SK-N-MC (cell line): ENCODE results near the gene SEBOX.
A peak's percentile ranks its signal among the peaks of the same experiment; 100 is the strongest.

Experiments
- DNase-seq: peaks from one replicate; pipeline ENCODE4 v3.0.0-alpha.2; 2011; ENCODE audit warnings: low read depth, low spot score
- H3K27ac ChIP-seq: fragments of 200-600 bp; sonication (generic); 2 replicates; pipeline ENCODE4 v1.5.1; 2016; ENCODE audit warnings: mixed run types
- H3K36me3 ChIP-seq: fragments of 200-600 bp; sonication (generic); 2 replicates; pipeline ENCODE4 v1.6.1; 2017; ENCODE audit warnings: antibody characterized with exemption, low read length, mixed read lengths; ENCODE audit not compliant: insufficient read depth
- H3K4me3 ChIP-seq: fragments of 200-600 bp; sonication (generic); 2 replicates; pipeline ENCODE4 v1.5.1; 2016
- H3K9ac ChIP-seq: fragments of 200-600 bp; sonication (generic); 2 replicates; pipeline ENCODE4 v1.8.0; 2017; ENCODE audit warnings: mixed run types, mixed read lengths; ENCODE audit not compliant: insufficient read length
- H3K9me3 ChIP-seq: fragments of 200-600 bp; sonication (generic); 2 replicates; pipeline ENCODE4 v1.6.1; 2017; ENCODE audit warnings: low read depth, mild to moderate bottlenecking, antibody characterized with exemption, low read length, moderate library complexity, mixed read lengths
- EZH2 ChIP-seq: fragments of 200-600 bp; sonication (generic); IDR thresholded peaks from one replicate; pipeline ENCODE4 v1.6.1; 2017; ENCODE audit warnings: antibody characterized with exemption
- FOXP2 ChIP-seq: optimal IDR thresholded peaks from 2 replicates; pipeline ENCODE3; 2011; ENCODE audit warnings: mild to moderate bottlenecking, moderate library complexity; ENCODE audit not compliant: insufficient read depth; ENCODE audit errors: extremely low read length, control extremely low read depth
- POLR2AphosphoS5 ChIP-seq: IDR thresholded peaks from 2 replicates; pipeline ENCODE4 v1.6.1; 2012; ENCODE audit warnings: mild to moderate bottlenecking, low read depth, low read length, borderline replicate concordance

Gene SEBOX

DNA sequence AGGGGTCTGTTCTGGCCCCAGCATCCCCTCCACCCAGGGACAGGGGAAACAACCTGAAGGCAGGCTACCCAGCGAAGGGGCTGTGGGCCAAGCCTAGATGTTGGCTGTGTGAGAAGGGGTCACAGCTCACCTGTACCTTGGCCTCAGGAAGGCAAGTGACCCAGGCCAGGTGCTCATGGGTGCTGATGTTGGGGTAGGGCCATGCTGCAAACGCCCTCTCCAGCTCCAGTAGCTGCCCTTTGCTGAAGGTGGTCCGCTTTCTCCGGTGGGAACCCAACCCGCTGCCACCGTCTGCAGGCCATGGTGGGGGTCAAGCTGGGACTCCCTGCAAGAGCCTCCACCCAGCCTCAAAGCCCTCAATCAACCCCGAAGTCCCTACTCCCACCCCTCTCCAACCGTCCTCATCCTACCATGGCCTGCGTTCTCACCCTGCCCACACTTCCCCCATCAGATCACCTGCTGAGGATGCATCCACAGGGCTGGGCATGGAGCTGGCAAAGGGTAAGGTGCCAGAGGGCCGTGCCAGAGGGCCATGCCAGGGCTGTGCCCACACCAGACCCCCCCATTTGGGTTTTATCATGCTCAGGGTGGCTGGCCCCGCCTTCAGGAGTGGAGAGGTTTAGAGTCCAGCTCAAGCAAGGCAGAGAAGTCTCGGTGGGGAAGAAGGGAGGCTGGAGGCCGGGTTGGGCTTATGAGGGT is at the start of gene SEBOX:
Gene SEBOX (minus strand): TSS at position 535 of the 699 bp plus-strand sequence. CDS start 48 bp downstream, at position 487.
- Histone ChIP-seq H3K27ac (no peak within 1 kb of the TSS), H3K4me3 (no peak within 1 kb of the TSS), H3K36me3 (peaks cover 21% of the 10 kb centered on the region), H3K9me3 (no peaks in the 10 kb centered on the region), H3K9ac (no peak within 1 kb of the TSS)
- no peak for DNase-seq
- TF ChIP-seq POLR2AphosphoS5 (no peak), FOXP2 (no peak), EZH2 (no peak)

GRCh38 chr17:28413804-28414203 is 48.8 kb upstream of the SEBOX start:
- H3K9ac ChIP-seq, result no peak overlapping the region
- DNase-seq, result no peak
- no peak for TF ChIP-seq POLR2AphosphoS5
- TF ChIP-seq FOXP2, result no peak
- TF ChIP-seq EZH2, result no peak
- H3K4me3 ChIP-seq, result no peak overlapping the region
- no peaks in the 10 kb centered on the region for H3K36me3 ChIP-seq
- no peak overlapping the region for H3K27ac ChIP-seq
- no peaks in the 10 kb centered on the region for H3K9me3 ChIP-seq

DNA sequence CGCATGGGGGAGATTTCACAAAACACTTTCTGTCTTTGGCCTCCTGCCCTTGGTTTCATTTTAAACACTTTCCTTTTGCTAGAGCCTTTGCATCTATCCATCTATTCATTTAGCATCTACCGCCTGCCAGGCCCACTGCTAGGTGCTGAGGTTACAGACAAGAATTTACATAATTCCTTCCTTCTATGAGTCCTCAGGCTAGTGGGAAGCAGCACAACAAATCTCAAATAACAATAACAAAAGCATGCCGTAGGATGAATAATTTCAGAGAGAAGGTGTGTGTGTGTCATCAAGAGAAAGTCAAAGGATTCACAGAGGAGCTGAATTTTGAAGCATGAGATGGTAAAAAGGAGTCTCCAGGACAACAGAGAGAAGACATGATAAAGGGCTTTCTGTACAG is 47.1 kb upstream of the SEBOX start:
- no peak overlapping the region for H3K4me3 ChIP-seq
- no peak for DNase-seq
- H3K9ac ChIP-seq, result no peak overlapping the region
- no peaks in the 10 kb centered on the region for H3K9me3 ChIP-seq
- TF ChIP-seq EZH2 (no peak), FOXP2 (no peak), POLR2AphosphoS5 (no peak)
- H3K27ac ChIP-seq, result no peak overlapping the region
- H3K36me3 ChIP-seq, result no peaks in the 10 kb centered on the region

DNA sequence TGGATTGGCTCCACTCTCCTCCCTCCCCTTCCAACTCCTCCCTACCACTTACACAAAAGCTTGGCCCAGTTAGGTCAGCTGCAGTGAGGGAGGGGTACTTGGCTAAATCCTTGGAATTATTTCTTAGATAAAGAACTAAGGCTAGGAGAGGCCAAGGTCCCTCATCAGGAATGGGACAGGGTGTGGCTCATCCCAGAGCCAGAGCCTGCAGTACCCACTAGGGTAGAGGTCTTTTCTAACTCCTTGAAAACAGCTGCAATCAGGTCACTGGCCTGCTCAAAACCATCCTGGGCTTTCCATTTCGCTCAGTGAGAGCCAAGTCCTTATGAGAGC is 42.9 kb upstream of the SEBOX start:
- Histone ChIP-seq H3K9me3 (no peaks in the 10 kb centered on the region), H3K27ac (no peak overlapping the region), H3K9ac (no peak overlapping the region), H3K4me3 (no peak overlapping the region), H3K36me3 (no peaks in the 10 kb centered on the region)
- no peak for DNase-seq
- TF ChIP-seq POLR2AphosphoS5, result no peak
- TF ChIP-seq FOXP2, result no peak
- no peak for TF ChIP-seq EZH2

DNA sequence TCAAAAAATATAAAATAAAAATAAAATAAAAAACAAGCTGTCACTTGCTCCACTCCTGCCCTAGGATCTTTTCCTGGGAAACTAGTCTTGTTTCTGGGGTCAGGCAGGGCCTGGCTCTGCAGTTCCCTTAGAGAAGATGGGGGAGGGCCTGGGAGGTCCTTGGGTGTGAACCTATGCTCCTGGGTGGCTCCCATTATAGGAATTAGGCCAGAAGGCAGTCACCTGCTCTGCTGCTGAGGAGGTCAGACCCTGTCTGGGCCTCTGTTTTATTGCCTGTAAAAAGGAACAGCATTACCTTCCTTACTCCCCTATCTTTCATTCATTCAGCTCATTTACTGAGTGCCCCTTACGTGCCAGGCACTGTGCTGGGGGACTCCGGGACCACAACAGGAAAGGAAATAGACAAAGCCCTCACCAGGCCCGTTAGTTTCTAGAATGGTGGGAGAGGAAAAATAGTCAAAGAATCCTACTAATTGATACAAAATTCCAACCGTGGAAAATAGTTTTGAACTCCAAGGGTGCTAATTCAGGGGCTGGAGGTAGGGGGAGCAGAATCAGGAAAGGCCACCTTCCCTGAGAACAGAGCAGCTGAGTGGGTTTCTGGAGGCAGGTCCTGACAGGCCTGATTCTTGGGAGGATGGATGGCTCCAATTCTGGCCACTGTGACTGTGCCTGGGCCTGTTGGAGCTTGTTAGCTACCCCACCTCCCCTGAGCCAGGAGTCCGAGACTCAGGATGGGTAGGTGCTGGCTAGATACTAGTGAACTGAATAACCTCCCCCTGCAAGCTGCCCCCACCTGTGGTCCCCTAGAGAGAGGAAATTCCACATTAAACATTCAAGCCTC is 42.4 kb upstream of the SEBOX start:
- Histone ChIP-seq H3K36me3 (no peaks in the 10 kb centered on the region), H3K9ac (no peak overlapping the region), H3K9me3 (no peaks in the 10 kb centered on the region), H3K27ac (no peak overlapping the region), H3K4me3 (no peak overlapping the region)
- no peak for DNase-seq
- no peak for TF ChIP-seq POLR2AphosphoS5
- TF ChIP-seq FOXP2, result no peak
- no peak for TF ChIP-seq EZH2

- H3K9me3 ChIP-seq, result no peaks in the 10 kb centered on the region
- H3K4me3 ChIP-seq, result peak overlapping the region; percentile 88
- no peaks in the 10 kb centered on the region for H3K36me3 ChIP-seq
- no peak overlapping the region for H3K9ac ChIP-seq
- no peak overlapping the region for H3K27ac ChIP-seq
- TF ChIP-seq EZH2 (no peak), POLR2AphosphoS5 (no peak), FOXP2 (no peak)
- no peak for DNase-seq
Observed at GRCh38 chr17:28406473-28406814, 41.4 kb upstream of the SEBOX start.

DNA sequence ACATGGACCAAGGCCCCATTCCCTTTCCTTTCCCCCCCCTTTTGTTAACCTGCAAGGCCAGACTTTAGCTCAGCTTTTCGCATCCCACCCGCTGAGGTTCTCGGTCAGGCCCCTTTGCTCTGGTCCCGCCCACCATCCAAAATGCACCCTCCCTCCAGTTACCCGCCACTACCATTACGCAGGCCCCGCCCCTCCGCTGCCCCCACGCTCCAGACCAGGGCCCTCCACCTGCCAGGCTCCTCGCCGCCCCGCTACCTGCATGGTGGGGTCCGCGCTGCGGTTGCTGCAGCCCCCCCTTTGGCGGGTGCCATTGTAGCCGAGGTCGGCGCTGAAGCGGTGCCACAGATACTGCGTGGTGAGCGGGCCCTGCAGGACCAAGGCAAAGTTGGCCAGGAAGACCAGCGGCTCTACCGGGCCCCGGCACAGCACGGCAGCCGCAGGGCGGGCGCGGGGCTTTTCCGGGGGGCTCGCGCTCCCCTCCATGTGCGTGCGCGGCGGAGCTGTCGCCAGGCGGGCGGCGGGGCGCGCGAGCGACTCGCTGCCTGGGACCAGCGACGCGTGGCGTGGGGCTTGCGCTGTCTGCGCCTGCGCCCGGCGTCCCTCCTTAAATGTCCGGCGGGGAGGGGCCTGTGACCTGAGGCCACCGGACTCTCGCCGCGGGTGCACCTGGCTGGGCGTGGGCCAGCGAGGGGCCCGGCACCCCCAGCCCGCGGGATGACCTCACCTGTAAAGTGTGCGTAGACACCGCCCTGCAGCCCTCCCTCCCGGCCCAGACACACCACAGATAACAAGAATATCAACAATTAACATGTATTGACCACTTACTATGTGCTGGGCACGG is 40.9 kb upstream of the SEBOX start, which contains the start of gene SLC46A1:
Gene SLC46A1 (minus strand): TSS at position 581 of the 841 bp plus-strand sequence. CDS start 98 bp downstream, at position 483.
- H3K9me3 ChIP-seq, result no peaks in the 10 kb centered on the region
- TF ChIP-seq EZH2 (no peak), POLR2AphosphoS5 (peak; percentile 63; the same call in 1 of the 2 replicates), FOXP2 (no peak)
- DNase-seq, result no peak
- peak within 1 kb of the TSS; percentile 63 for H3K9ac ChIP-seq
- H3K27ac ChIP-seq, result no peak within 1 kb of the TSS
- peak within 1 kb of the TSS; percentile 88 for H3K4me3 ChIP-seq
- H3K36me3 ChIP-seq, result no peaks in the 10 kb centered on the region

GRCh38 chr17:28404812-28405570 is 40.0 kb upstream of the SEBOX start:
- TF ChIP-seq POLR2AphosphoS5 (no peak), EZH2 (no peak), FOXP2 (no peak)
- DNase-seq, result no peak
- H3K4me3 ChIP-seq, result peak overlapping the region; percentile 88
- no peak overlapping the region for H3K27ac ChIP-seq
- H3K9me3 ChIP-seq, result no peaks in the 10 kb centered on the region
- H3K9ac ChIP-seq, result no peak overlapping the region
- no peaks in the 10 kb centered on the region for H3K36me3 ChIP-seq
